A549 treated with RU486 at 1 μM for 4 hours (cell line): Measurements from ENCODE around the gene PODXL2. TPM values are rescaled to one million over a fixed set of nuclear protein-coding genes. Genes with fewer than 3 reads are reported as not detected.

Experiments used
- total RNA-seq: library from RNA; stranded (reverse); fragments of 200-300 nt; extraction: Qiagen RNA extraction; gene quantifications from 5 replicates; pipeline ENCODE4 v1.2.3, GENCODE V29; 2022; ENCODE audit warnings: low read depth

The PODXL2 gene, protein sequence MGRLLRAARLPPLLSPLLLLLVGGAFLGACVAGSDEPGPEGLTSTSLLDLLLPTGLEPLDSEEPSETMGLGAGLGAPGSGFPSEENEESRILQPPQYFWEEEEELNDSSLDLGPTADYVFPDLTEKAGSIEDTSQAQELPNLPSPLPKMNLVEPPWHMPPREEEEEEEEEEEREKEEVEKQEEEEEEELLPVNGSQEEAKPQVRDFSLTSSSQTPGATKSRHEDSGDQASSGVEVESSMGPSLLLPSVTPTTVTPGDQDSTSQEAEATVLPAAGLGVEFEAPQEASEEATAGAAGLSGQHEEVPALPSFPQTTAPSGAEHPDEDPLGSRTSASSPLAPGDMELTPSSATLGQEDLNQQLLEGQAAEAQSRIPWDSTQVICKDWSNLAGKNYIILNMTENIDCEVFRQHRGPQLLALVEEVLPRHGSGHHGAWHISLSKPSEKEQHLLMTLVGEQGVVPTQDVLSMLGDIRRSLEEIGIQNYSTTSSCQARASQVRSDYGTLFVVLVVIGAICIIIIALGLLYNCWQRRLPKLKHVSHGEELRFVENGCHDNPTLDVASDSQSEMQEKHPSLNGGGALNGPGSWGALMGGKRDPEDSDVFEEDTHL
- 7.8 to 10.7 TPM (median 10.3 TPM) in 5 replicates for total RNA-seq

GRCh38 chr3:127628788-127629466, at the start of gene PODXL2:
PODXL2 (plus strand) TSS chr3:127629185; CDS start chr3:127629220, 35 bp downstream.

DNA sequence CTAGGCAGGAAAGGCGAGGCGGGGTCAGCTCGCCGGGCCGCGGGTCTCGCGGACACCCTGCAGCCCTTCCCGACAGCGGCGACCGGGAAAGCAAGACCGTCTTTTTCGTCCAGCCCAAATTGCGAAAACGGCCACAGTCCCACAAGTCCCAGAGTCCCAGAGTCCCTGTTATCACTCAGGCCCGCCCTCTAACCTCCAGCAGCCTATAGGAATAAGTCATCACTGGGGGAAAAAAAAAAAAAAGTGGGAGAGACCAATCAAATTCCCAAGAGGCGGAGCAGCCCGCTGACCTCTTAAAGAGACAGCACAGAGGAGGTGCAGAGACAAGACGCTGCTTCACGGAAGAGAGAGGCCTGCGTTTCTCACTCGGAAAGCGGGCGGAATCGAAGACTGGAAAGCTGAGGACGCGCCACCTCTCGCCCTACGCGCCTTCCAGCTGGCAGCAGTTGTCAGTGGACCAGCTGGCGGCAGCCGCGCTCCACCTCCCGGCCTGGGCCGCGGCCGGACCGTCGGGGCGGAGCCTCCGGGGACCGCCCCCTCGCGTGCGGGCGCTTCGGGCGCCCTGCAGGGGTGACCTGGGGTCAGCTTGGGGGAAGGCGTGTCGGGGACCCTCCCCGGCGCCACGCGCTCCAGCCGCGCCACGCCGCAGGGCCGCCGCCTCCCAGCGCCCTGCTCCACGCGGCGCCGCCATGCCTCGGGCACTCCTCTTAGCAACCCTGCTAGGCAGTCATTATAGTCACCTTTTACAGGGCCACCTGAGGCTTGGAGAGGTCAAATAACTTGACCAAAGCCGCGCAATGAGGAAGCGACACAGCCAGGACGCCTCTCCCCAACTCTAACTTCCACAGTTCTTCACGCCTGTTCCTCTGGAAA, 38.2 kb upstream of the PODXL2 start, which contains the start of gene TPRA1:
Gene TPRA1 (minus strand): TSS at position 141 of the 873 bp plus-strand sequence. CDS start 10,587 bp downstream, outside the sequence.

GRCh38 chr3:127672429-127673190, 43.6 kb downstream of the PODXL2 start, which contains the start of gene ABTB1:
ABTB1 (plus strand) TSS chr3:127672952; CDS start chr3:127673026, 74 bp downstream.

Other genes with a start within 250 kb of the PODXL2 start
- gene TPRA1, start 38.5 kb upstream of the PODXL2 start, total RNA-seq: 36.0 to 52.8 TPM (median 46.9 TPM) in 5 replicates
- 53.4 to 60.8 TPM (median 59.5 TPM) in 5 replicates for gene MCM2, start 30.8 kb upstream of the PODXL2 start, total RNA-seq
- gene ABTB1, start 43.8 kb downstream of the PODXL2 start, total RNA-seq: 10.3 to 19.1 TPM (median 14.1 TPM) in 5 replicates
- gene MGLL, start 193.3 kb downstream of the PODXL2 start, total RNA-seq: 57.4 to 76.7 TPM (median 58.5 TPM) in 5 replicates